Dermis microvascular lymphatic vessel endothelial cell (primary cell): ENCODE data around the gene GAST. TPM values are rescaled to one million over a fixed set of nuclear protein-coding genes. Genes with fewer than 3 reads are reported as not detected.

Experiments
- DNase-seq, 2 donors: peaks; one replicate each; pipeline versions ENCODE4 v3.0.0 to v3.0.0-alpha.2; 2010; ENCODE audit warnings: low read depth in 2 of 2
- total RNA-seq: library from RNA; depleted of rRNA; stranded (reverse); fragments of >200 nt; gene quantifications from 2 replicates; pipeline ENCODE4 v1.2.1, GENCODE V29; 2014

Gene GAST
- total RNA-seq, 1 donor from 2014 or later, result not detected

GRCh38 chr17:41707803-41708669, 4.1 kb upstream of the GAST start:
- DNase-seq, result no peak

- peak in 1 of 2 donors; percentile 59 for DNase-seq
These were observed 1.6 kb upstream of the GAST start for GRCh38 chr17:41710472-41711090.

DNA sequence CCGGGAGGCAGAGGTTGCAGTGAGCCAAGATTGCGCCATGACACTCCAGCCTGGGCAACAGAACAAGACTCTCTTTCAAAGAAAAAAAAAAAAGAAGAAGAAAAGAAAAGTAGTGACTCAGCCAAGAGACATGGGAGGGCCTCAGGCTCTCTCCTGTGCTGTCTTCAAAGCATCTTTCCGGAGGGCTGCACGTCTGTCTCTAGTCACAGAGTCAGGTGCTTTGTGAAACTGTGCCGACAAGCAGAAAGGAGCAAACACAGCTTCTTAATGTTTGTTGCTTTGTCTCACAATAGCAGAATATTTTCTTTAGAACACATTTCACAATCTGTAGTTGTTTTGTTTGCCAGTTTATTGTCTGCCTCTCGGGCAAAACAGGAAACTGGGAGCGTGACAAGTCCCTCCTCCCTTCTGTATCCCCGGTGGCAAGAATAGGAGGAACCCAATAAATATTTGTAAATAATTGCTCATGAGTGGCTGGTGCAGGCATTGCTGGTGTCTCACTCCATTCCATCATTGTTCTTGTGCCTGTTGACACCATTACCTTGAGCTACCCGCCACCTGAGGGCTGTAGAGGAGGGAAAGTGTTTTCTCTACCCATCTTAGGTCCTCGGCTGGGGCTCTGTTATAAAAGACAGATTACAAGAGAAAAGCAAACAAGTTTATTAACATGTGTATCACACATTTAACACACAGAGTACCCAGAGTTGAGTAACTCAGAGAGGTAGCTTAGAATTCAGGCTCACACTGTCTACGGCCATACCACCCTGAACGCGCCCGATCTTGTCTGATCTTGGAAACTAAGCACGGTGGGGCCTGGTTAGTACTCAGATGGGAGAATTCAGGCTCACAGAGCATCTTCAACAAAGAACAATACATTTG, 5.5 kb downstream of the GAST start:
- no peak for DNase-seq

- DNase-seq, result no peak
These were observed 6.1 kb downstream of the GAST start for GRCh38 chr17:41718287-41718645.

DNA sequence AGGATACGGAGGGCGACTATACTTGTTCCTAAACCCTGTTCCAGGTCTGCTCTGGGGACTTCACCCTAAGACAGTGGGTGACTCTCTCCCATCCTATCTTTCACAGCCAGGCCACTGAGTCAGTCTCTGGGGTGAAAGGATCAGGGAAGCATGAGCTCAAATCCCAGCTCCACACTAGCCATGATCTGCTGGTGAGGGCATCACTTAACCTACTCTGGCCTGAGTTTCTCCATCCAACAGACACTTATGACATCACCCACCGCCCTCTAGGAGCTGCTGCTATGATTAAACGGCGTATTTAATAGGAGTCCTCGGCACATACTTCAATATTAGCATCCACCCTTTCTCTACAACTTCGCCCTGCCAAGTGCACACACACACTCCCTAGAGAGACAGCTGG, 10.1 kb downstream of the GAST start:
- DNase-seq, result no peak

GRCh38 chr17:41723801-41724475, 11.8 kb downstream of the GAST start:
- no peak for DNase-seq

- DNase-seq, result no peak
These were observed 12.4 kb downstream of the GAST start for GRCh38 chr17:41724476-41725050.

DNA sequence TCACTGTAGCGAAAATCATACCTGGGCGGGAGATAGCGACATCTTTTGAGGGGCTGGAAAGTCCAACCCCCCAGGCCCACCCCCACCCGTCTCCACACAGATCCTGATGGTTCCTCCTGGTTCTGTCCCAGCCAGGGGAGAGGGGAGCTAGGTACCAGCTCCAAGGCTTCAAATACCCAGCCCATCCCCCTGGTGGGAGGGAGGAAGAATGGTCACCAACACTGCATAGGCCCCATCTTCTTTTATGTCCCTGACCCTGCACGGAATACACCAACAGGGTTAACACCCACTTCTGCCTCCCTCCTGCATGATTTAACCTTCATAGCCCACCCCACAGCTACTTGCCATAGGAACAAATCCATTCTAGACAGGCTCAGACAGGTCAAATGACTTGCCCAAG, 13.0 kb downstream of the GAST start:
- no peak for DNase-seq

DNA sequence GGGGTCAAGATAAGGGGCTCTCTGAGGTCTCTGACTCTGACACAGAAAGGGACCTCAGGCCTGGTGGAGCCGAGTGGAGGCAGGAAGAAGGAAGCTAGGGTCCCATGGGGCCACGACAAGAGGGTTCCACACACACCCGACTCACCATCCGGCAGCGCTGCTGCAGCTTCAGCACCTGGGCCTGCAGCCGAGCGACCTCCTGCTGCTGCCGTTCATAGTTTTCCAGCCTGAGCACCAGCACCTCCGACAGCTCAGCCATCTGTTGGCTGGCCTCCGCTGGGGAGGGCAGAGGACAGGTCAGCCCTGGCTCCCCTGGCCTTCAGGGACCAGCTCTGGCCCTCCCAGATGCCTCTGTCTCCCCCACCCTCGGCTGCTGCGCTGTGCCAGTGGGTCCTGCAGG, 15.9 kb downstream of the GAST start:
- DNase-seq, result no peak

- no peak for DNase-seq
These were observed 18.3 kb downstream of the GAST start for GRCh38 chr17:41730479-41730878.

DNA sequence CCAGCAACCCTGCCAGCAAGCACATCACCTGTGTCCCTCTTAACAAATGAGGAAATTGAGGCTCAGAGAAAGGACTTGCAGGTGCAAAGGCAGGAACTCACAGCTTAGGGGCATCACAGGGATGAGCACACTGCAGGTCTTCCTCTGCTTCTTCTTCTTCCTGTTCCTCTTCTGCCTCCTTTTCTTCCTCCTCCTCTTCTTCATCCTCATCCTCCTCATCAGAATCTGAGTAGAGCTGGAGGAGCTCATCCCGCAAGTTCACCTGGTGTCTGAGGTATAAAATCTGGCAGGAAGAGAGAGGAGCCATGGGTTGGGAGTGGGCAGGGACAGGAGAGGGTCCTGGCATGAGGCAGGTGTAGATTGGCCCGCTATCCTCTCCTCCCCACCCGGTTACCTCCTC, 19.7 kb downstream of the GAST start:
- no peak for DNase-seq

DNA sequence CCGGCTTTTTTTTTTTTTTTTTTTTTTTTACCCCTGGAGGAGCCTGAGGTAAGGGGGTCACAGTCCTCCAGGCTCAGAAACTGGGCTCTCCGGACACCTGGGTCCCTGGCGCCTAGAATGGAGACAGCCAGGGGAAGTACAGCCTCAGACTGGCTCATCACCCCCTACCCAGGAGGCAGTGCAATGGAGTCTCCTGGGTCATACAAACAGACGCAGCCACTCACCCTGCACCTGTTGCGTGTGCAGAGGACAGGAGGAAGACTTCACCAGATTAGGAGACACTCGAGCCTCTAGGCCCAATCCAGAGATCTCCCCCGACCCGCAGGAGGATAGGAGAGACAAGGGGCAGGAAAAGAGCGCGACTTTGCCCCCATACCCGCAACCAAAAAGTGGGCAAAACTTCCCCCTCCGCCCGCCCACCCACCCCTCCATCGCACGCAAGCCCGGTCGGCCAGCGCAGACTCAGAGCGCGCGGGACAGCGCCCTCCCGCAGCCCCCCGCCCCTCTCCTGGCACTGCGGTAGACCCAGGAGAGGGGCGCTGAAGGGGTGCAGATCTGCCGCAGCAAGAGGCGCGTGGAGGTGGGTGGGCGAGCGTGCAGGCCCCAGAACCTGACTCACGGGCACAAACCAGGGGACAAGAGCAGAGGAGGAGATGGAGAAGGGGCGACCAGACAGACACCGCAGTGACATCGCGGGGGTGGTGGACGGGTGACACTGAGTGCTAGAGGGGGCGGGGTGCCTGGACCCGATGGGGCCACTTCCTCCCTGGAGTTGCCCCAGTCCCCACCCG, 21.4 kb downstream of the GAST start:
- no peak for DNase-seq

- DNase-seq, result peak in 1 of 2 donors; percentile 12
These were observed 22.2 kb downstream of the GAST start, which contains the start of gene HAP1 for GRCh38 chr17:41734139-41734948. Gene HAP1 (minus strand): TSS chr17:41734643. CDS start chr17:41734634, 9 bp downstream.

DNA sequence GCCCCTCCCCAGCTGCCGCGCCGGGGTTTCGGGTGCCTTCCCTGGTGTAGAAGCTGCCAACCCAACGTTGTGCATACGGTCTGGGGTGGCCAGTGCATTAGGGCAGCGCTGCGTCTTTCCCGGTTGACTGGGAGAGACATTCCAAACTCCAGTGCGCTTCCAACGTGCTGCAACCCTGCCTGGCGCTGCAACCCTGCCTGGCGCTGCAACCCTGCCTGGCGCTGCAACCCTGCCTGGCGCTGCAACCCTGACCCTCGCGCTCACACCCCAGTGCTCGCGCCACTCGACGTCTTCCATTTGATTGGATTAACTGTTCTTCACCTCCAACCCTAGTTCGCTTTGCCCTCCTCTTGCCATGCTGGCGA, 22.8 kb downstream of the GAST start:
- no peak for DNase-seq

DNA sequence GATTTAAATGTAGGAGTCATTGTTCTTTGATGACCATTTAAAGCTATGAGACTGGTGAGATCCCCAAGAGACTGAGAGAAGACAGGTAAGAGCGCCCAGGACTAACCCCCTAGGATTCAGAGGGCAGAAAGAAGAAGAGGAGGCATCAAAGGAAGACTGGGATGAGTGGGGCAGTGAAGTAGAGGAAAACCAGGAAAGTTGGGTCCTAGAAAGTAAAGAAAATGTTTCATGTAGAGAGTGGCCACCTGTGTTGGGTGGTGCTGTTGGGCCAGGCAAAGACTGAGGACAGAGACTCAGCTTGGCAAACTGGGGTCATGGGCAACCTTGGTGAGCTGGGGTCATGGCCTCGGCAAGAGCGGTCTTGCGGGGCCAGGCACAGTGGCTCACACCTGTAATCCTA, 23.6 kb downstream of the GAST start:
- no peak for DNase-seq

DNA sequence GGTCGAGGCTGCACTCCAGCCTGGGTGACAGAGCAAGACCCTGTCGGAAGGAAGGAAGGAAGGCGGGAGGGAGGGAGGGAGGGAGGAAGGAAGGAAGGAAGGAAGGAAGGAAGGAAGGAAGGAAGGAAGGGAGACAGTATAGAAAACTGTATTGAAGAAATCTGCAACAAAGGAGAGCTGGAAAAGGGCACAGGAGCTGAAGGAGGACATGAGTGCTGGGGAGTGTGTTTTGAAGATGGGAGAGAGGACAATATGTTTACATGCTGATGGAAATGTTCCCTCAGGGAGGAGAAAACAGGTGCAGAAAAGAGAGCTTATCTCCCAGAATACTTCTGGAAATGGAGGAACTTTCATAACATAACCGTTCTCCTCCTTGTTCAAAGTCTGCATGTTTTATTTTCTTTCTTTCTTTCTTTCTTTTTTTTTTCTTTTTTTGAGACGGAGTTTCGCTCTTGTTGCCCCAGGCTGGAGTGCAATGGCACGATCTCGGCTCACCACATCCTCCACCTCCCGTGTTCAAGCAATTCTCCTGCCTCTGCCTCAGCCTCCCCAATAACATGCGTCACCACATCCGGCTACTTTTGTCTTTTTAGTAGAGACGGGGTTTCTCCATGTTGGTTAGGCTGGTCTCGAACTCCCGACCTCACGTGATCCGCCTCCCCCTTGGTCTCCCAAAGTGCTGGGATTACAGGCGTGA, 25.0 kb downstream of the GAST start:
- no peak for DNase-seq

DNA sequence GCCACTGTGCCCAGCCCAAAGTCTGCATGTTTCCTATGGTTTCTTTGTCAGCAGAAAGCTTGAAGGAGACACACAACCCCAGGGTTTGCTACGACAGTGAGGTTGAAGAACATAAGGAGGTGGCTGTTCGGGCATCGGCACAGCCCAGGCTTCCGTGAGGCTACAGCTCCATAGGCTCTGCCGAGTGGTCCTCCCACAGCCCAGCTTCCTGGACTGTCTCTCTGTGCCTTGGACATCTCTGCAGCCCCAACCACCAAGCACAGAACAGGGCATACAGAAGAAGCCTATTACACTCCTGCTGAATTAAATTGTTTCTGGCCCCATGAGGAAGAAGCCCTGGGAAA, 25.5 kb downstream of the GAST start:
- no peak for DNase-seq

DNA sequence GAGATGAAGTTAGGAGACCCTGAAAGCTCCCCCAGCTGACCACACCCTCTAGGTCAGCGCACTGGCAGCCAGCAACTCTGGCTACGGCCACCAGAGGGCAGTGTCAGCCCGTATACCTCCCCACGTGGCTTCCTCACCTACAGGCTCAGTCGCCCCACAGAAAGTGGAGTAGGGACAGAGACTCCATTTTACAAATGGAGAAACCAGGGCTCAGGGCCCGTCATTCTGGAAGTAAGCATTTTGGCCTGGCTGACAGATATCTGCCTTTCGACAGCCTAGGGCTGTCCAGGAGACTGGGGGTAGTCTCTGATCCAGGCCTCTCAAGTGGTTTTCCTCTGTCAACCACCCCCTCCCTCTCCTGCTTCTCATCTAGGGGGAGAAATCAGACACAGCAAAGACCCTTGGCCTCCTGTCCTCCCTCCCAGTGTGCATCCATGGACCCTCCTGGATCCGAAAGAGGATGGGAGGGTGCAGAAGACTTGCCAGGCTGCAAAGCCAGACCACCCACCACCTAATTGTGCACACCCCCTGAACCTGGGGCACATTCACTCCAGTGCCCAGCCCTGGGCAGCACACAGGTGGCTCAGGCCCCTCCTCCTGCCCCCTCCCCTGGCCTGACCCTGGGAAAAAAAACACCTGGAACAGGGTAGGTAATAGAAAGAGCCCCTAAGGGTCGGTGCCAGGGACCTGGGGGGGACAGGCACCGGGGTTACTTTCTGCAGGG, 26.1 kb downstream of the GAST start:
- peak; percentile 53 to 72 for DNase-seq

DNA sequence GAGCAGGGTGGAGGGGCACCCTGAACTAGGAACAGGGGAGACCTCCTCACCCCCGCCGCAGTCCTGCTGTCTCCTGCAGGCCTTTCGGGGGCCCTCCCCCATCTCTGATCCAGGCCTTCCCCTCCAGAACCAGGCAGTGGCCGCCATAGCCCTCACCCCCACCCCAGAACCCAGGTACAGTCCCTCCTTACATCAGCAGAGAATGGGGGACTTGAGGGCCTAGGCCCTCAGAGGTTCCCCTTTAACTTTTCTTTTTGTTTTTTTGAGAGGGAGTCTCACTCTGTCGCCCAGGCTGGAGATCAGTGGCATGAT, 26.6 kb downstream of the GAST start:
- no peak for DNase-seq
